GM19452 (cell line): Measurements from ENCODE around the gene MROH2B.
"Not testable (repeated sequence)": the region's sequence is repeated elsewhere in the genome, so short reads cannot be mapped to it uniquely, and the experiment has no call there.

ENCODE experiments used
- ATAC-seq: cut with Tn5 transposase; IDR thresholded peaks from one replicate; pipeline ENCODE4 v1.9.1; 2021; ENCODE audit not compliant: unreplicated experiment

MROH2B gene

GRCh38 chr5:41032973-41033372 lies 38.2 kb downstream of the MROH2B start:
- no peak for ATAC-seq

- ATAC-seq, result not testable (repeated sequence)
Measured at GRCh38 chr5:41022600-41022999, 48.5 kb downstream of the MROH2B start.

- no peak for ATAC-seq
Measured at GRCh38 chr5:41012318-41012717, 58.8 kb downstream of the MROH2B start.

GRCh38 chr5:41010572-41010971 lies 60.6 kb downstream of the MROH2B start:
- no peak for ATAC-seq

GRCh38 chr5:41009232-41009631 lies 61.9 kb downstream of the MROH2B start:
- ATAC-seq, result no peak

GRCh38 chr5:41004931-41005330 lies 66.2 kb downstream of the MROH2B start:
- no peak for ATAC-seq

GRCh38 chr5:41003670-41004376 lies 67.3 kb downstream of the MROH2B start:
- ATAC-seq, result no peak

- no peak for ATAC-seq
Measured at GRCh38 chr5:40999966-41000365, 71.2 kb downstream of the MROH2B start.

- no peak for ATAC-seq
Measured at GRCh38 chr5:40999142-40999541, 72.0 kb downstream of the MROH2B start.

- ATAC-seq, result no peak
Measured at GRCh38 chr5:40995801-40996586, 75.1 kb downstream of the MROH2B start.

- ATAC-seq, result no peak
Measured at GRCh38 chr5:40991981-40992559, 79.1 kb downstream of the MROH2B start.

- ATAC-seq, result no peak
Measured at GRCh38 chr5:40991168-40991980, 79.8 kb downstream of the MROH2B start.

GRCh38 chr5:40988746-40989510 lies 82.2 kb downstream of the MROH2B start:
- no peak for ATAC-seq

- ATAC-seq, result no peak
Measured at GRCh38 chr5:40987349-40987748, 83.8 kb downstream of the MROH2B start.

- ATAC-seq, result no peak
Measured at GRCh38 chr5:40986666-40987065, 84.5 kb downstream of the MROH2B start.

GRCh38 chr5:40985501-40985900 lies 85.6 kb downstream of the MROH2B start:
- no peak for ATAC-seq

- ATAC-seq, result no peak
Measured at GRCh38 chr5:40984884-40985283, 86.3 kb downstream of the MROH2B start.

- ATAC-seq, result no peak
Measured at GRCh38 chr5:40983781-40984180, 87.4 kb downstream of the MROH2B start.

GRCh38 chr5:40981420-40981819 lies 89.7 kb downstream of the MROH2B start:
- ATAC-seq, result no peak

- ATAC-seq, result no peak
Measured at GRCh38 chr5:40976836-40977235, 94.3 kb downstream of the MROH2B start.
